Transverse colon (tissue), 3 donors: ENCODE data around the gene C5orf63.

ENCODE experiments used
- POLR2A ChIP-seq: fragments of 450-650 bp; IDR thresholded peaks from one replicate; pipeline ENCODE4 v1.6.1; 2016; ENCODE audit warnings: antibody characterized with exemption, mild to moderate bottlenecking, moderate library complexity
- TF ChIP-seq, protein P1 (sequence below), 5 experiments: fragments of 200-600 bp in 3 of 5; fragments of 450-650 bp in 2 of 5; sonication (generic) in 3 of 5; IDR thresholded peaks; 1 replicate in 2 of 5; 2 replicates in 3 of 5; pipeline ENCODE4 v1.5.1; 2016 to 2017; ENCODE audit warnings: antibody characterized with exemption in 5 of 5, inconsistent platforms in 3 of 5, mild to moderate bottlenecking in 2 of 5, moderate library complexity in 1 of 5

DNA sequence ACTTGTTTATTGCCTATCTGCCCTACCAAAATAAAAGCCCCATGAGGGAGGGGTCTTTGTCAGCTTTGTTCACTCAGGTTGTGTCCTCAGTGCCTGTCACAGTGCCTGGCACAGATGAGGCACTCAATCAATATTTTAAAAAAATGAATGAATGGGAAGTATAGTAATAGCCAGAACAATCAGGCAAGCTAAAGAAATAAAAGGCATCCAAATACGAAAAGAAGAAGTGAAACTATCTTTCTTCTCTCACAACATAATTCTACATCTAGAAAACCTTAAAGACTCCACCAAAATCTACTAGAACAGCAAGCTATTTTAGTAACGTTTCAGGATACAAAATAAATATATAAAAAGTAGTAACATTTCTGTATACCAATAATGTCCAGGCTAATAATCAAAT is 37.8 kb upstream of the C5orf63 start:
- TF ChIP-seq, protein P1, sequence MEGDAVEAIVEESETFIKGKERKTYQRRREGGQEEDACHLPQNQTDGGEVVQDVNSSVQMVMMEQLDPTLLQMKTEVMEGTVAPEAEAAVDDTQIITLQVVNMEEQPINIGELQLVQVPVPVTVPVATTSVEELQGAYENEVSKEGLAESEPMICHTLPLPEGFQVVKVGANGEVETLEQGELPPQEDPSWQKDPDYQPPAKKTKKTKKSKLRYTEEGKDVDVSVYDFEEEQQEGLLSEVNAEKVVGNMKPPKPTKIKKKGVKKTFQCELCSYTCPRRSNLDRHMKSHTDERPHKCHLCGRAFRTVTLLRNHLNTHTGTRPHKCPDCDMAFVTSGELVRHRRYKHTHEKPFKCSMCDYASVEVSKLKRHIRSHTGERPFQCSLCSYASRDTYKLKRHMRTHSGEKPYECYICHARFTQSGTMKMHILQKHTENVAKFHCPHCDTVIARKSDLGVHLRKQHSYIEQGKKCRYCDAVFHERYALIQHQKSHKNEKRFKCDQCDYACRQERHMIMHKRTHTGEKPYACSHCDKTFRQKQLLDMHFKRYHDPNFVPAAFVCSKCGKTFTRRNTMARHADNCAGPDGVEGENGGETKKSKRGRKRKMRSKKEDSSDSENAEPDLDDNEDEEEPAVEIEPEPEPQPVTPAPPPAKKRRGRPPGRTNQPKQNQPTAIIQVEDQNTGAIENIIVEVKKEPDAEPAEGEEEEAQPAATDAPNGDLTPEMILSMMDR (IDR thresholded peaks at IDR 0.05): no peak
- no peak for TF ChIP-seq POLR2A
